Measurements from ENCODE around the gene RSKR.
"Not testable (repeated sequence)": the region's sequence is repeated elsewhere in the genome, so short reads cannot be mapped to it uniquely, and the experiment has no call there.

The RSKR gene, protein sequence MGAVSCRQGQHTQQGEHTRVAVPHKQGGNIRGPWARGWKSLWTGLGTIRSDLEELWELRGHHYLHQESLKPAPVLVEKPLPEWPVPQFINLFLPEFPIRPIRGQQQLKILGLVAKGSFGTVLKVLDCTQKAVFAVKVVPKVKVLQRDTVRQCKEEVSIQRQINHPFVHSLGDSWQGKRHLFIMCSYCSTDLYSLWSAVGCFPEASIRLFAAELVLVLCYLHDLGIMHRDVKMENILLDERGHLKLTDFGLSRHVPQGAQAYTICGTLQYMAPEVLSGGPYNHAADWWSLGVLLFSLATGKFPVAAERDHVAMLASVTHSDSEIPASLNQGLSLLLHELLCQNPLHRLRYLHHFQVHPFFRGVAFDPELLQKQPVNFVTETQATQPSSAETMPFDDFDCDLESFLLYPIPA

DNA sequence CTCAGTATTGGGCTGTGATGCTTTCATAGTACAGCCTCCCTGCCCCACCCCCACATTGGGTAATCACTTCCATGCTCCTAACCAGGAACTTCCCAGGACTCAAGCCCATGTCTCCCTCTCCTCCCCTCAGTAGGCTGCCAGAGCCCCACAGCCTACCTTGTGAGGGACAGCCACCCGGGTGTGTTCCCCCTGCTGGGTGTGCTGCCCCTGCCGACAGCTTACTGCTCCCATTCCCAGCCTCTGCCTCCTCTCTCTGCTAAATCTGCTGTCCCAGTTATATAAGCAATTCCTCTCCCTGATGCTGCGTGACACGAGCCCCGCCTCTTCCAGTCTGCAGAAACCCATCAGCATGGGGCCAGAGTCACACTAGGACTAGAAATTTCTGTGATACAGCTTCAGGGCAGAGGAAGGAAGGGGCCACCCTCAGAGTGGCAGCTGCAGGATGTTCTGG, at the start of gene RSKR:
RSKR (minus strand) TSS at position 255 of the 451 bp plus-strand sequence; CDS start at position 231, 24 bp downstream.
- no peak for DNase-seq

DNA sequence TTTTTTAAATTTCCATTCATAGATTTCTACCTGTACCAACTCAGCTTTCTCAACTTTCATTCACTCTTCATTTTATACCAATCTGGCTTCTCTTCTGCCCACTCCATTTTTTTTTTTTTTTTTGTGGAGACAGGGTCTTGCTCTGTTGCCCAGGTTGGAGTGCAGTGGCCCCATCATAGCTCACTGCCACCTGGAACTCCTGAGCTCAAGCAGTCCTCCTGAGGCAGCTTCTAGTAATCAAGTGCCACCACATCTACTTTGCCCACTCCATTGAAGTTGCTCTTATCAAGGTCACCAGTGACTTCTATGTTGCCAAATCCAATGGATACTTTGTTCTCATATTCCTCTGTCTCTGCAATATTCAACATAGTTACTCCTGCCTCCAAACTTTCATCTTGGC, 49.7 kb upstream of the RSKR start:
- DNase-seq: no peak

DNA sequence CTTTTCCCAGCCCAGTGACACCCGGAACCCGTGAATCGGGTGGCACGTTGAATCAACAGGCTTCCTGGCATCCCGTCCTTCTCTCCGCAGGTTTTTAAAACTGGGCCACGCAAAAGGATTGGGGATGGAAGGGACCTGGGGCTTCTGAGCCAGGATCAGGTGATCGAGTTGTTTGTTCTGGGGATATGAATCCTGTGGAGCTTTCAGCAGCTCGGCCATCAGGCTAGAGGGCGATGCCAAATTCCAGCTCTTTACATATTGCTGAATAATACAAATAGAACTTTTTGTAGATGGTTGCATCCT, 48.5 kb upstream of the RSKR start:
- DNase-seq: no peak

DNA sequence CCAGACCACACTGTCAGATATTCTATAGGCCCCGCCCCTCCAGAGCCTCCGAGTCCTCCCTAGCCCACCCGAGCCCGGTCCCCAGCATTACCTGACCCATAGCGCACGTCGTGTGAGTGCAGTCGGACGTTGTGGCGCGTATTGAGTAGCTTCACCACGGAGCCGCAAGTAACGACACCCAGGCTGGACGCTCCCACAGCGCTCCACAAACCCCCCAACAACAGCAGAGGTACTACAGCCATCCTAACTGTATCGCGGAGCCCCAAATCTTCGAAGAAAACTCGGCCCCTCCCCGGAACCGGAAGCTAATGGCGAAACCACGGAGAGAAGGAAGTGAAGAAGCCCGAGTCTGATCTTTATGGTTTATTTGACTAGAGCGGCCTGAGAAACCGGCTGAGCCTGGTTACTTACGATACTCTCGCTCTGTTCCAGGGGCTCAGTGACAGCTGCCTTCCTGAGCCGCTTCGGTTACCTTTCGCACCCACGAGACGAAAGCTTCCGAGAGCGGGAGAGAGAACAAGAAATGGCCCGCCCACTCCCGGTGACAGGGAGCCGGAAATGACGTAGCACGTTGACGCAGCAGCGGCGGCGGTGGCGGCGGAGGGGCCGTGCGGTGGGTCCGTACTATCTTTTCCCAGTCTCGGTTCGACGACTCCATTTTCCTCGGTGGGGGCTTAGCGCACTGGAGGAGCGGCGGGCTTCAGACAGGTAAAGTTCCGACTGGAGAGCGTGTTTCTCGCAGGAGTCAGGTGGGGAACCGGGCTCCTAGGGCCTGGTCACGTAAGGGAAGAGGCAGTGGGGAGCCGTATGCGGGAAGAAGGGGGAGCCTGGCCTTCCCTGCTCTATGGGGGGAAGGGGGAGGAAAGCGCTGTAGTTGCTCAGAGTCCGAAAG, 47.9 kb upstream of the RSKR start, which contains the start of the genes SDF2 and SUPT6H:
SDF2 (minus strand) TSS at position 272 of the 892 bp plus-strand sequence; CDS start at position 242, 30 bp downstream.
SUPT6H (plus strand) TSS at position 571 of the 892 bp plus-strand sequence. CDS start 11,197 bp downstream, outside the sequence.
- DNase-seq: peak; percentile 51

DNA sequence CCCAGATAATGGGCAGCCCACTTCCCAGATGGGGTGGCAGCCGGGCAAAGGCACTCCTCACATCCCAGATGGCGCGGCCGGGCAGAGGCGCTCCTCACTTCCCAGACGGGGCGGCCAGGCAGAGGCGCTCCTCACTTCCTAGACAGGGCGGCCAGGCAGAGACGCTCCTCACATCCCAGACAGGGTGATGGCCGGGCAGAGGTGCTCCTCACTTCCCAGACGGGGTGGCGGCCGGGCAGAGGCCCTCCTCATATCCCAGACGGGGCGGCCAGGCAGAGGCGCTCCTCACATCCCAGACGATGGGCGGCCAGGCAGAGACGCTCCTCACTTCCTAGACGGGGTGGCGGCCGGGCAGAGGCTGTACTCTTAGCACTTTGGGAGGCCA, 45.5 kb upstream of the RSKR start:
- not testable (repeated sequence) for DNase-seq

DNA sequence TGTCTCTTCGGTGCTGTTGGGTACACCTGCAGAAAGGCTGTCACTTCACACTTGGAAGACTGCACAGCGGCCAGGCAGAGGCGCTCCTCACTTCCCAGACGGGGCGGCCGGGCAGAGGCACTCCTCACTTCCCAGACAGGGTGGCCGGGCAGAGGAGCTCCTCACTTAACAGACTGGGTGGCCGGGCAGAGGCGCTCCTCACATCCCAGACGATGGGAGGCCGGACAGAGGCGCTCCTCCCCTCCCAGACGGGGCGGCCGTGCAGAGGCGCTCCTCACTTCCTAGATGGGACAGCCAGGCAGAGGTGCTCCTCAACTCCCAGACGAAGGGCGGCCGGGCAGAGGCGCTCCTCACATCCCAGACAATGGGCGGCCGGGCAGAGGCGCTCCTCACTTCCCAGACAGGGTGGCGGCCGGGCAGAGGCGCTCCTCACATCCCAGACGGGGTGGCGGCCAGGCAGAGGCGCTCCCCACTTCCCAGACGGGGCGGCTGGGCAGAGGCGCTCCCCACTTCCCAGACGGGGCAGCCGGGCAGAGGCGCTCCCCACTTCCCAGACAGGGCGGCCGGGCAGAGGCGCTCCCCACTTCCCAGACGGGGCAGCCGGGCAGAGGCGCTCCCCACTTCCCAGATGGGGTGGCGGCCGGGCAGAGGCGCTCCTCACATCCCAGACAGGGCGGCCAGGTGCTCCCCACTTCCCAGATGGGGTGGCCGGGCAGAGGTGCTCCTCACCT, 44.9 kb upstream of the RSKR start:
- DNase-seq: not testable (repeated sequence)

DNA sequence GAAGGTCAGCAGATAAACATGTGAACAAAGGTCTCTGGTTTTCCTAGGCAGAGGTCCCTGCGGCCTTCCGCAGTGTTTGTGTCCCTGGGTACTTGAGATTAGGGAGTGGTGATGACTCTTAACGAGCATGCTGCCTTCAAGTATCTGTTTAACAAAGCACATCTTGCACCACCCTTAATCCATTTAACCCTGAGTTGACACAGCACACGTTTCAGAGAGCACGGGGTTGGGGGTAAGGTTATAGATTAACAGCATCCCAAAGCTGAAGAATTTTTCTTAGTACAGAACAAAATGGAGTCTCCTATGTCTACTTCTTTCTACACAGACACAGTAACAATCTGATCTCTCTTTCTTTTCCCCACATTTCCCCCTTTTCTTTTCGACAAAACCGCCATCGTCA, 44.4 kb upstream of the RSKR start:
- DNase-seq: not testable (repeated sequence)

DNA sequence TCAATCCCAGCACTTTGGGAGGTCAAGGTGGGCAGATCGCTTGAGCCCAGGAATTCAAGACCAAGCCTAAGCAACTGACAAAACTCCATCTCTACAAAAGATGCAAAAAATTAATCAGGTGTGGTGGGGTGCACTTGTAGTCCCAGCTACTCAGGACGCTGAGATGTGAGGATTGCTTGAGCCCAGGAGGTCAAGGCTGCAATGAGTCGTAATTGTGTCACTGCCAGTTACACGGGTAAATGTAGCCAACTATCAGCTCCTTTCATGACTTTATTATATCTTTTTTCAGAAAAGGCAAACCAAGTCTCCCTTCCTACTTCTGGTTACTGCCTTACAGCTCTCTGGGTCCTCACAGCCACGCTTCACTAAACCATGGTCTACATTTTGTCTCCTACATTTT, 43.8 kb upstream of the RSKR start:
- no peak for DNase-seq

DNA sequence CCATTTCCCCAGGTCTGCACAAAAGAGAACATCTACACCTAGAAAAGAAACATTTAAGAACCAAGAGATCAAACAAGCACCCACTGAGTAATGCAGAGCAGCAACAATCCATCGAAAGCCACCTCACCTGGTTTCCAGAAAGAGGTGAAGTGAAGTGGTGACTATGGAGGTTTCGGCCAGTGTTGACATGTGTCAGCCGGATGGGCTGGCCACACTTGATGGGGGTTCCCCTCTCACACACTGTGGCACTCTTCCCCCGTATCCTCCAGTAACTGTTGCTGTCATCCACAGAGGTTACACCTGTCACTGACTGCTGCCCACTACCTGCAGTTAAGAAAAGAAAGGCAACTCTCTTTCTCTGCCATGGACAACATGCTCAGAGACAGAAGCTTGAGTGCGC, 41.2 kb upstream of the RSKR start:
- no peak for DNase-seq

DNA sequence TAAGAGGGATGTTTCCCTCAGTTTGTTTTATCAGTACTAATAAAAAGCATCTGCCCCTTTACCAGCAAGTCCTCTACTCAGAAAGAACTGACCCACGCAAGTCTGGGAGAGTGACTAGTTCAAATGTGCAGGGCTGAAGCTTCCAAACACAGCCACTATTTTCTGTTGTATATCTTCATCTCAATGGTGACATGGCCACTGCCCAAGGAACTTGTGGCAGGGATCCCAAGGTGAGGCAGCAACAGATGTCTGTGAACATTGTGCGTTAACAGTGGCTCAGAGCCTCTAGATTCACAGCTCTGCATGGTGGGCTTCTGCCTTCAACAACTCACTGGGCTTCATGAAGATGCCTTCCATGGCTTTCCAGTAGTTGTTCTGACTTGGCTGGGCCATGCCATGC, 34.7 kb upstream of the RSKR start:
- no peak for DNase-seq

DNA sequence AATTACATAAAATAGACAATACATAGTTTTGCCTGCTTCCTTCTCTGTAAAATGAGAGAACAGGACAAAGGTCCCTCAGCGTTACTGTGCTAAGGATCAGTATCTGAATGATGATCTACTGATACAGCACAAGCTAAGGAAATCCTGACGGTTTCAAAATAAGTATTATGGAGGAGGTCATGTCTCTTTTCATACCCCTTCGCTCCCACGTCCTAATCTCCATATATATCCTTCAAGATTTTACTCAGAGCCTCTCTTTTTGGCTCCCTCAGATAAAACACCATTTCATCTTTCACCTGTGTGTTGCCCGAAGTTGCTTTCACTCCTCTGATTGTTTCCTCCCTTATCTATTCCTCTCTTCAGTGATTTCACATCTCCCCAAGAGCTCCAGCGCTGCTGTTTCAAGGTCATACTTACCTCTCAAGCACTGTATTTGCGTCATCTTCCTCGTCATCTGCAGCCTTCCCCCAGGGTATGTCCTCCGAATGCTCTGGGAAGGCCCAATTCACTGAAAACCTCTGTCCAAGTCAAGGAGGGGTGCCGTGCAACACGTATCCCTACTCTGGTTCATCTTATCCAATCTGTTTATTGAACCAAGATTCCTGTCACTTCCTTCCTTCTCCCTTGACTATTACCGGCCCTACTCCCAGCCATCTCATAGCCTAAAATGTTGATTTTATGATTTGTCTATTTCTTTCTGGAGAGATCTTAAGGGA, 32.2 kb upstream of the RSKR start:
- no peak for DNase-seq

DNA sequence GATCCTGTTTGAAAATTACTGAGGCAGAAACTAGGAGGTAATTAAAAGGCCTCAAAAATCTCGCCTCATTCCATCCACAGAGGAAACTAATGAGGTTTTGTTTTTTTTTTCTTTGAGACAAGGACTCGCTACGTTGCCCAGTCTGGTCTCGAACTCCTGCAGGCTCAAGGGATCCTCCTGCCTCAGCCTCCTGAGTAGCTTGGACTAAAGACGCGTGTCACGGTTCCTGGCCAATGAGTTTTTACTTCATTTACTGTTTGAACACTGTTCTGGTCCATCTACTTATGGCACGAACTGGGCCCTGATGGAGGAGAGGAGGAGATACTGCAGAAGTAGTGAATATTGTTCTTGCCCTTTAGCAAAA, 31.6 kb upstream of the RSKR start:
- DNase-seq: no peak

DNA sequence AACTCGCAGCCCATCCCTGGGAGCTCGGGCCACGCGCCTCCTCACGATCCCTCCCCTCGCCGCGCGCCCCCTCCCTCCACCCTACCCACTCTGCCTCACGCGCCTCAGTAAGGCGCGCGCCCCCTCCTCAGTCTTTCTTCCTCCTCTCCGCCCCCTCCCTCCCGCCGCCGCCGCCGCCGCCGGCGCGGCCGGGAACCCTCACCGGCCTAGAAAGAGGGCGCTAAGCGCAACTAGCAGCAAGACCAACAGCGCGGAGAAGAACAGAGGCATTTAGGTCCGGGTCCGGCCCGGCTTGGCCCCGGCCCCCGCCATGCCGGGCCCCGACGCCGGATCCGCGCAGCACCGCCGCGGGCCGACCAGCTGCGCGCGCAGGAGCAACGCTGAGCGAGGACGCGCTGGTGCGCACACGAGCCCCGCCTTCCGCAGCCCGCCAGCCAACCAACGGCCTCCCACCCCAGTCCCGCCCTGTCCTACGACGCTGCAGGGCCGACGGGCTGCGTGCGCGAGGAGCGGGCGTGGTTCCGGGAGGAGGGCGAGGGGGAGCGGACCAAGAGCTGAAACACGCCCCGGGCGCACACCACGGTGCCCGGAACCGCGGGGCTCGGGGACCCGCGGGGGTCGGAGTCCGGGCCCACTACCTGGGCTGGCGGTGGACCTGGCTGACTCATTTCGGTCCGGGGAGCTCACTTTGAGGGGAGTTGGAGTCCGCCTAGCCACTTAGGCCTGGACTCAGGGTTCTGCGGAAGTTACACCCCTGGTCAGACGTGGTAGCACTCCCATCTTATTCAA, 31.0 kb upstream of the RSKR start, which contains the start of gene BLTP2:
BLTP2 (minus strand) TSS at position 372 of the 789 bp plus-strand sequence; CDS start at position 270, 102 bp downstream.
- peak; percentile 57 for DNase-seq

DNA sequence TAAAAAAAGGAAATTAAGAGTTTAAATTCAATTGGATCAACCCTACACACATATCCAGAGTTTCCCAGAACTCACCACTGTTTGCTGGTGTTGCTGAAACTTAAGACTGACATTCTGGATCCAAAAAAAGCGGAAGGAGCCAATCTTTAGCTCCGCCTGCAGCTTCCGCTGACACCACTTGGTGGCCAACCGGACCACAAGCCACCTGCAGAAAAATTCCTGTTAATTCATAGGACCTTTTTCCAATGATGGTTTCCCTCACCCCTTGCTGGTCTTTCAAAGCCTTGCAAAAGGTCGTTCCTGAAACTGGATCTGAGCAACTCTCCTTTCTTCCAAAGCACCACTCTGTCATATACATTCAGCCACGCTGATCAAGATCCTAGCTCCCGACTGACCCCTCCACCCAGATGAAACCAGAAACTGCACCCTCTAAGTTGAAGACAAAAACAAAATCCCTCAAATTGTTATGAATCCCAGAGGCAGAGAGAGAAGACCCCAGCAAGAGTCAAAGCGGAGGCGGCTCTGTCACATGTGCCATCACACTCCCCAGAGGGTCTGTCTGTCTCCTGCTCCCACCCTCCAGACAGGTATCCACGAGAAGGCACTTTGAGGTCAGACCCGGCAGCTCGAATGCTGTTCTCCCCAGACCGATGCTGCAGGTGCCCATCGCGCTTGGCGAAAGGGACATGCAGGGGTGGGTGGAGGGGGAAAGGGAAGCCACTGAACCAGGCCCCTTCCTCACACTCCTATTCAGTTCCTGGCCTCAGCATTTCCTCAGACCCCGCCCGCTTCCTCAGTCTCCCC, 30.2 kb upstream of the RSKR start:
- peak; percentile 10 for DNase-seq

DNA sequence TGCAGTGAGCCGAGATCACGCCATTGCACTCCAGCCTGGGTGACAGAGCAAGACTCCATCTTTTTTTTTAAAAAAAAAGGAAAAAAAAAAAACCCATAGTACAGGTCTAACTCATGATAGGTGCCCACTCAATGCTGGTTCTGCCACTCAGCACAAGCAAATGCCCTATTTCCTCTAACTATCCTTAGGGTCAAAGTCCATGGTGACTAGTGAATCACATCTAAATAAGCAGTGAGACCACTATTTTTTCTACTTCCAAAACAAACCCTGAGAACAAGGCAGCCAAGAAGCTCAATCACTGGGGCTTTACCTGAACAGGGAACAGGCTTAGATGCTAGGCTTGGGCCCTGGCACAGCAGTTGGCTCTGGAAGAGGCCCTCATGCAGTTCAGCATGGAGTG, 27.6 kb upstream of the RSKR start:
- DNase-seq: no peak

DNA sequence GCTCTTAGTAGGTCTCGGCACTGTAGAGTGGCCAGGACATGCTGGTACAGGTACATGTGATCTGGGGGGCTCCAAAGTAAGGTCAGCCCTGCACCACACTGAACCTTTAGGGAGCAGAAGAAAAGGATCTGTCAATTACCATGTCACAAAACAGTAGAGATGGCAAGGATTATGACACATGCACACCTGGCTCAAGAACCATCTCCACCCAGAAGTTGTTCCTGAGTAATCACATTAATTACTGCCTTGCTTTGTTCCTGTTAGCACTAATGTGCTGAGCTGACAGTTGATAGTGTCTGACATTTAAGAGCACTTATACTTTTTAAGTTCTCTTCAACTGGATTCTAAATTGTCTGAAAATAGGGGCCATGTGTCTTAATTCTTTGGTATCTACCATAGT, 21.5 kb upstream of the RSKR start:
- no peak for DNase-seq

DNA sequence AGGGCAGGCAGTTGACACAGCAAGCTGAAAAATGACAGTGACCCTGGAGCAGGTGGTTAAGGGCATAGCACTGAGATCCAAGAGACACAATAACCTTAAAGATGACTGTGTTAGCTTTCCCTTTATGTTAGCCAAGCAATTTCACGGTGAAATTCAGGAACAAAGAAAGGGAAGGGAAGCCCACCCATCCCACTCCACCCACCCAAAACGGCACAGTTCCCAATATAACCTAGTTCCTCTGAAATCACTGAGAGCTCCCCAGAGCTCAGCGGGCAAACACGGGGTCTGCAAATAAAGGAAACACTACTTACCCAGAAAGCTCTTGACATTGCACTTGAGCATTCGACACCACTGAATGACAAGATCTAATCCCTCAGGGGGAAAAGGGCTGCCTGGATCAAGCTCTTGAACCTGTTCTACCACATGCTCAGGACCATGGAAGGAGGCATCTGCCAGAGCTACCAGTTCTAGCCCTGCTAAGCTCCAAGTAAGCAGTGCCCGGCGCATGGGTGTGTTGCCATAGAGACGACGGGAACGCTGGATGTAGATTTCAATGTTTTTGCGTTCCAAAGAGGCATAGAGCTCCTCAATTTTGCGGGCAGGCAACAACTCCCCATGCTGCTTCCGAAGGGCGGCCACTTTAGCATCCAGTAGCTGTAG, 20.4 kb upstream of the RSKR start:
- no peak for DNase-seq

DNA sequence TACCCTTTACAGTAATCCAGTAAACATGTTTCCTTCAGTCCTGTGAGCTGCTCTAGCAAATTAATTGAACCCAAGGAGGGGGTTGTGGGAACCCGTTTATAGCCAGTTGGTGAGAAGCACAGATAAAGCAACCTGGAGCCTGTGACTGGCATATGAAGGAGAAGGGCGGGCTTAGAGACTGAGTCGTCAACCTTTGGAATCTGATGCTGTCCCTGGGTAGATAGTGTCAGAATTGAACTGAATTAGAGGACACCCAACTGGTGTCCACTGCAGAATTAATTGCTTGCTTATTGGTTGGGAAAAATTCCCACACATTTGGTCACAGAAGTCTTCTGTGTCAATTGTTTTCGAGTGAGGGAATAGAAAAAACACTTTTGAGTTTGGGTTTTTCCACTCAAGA, 12.8 kb upstream of the RSKR start:
- no peak for DNase-seq

DNA sequence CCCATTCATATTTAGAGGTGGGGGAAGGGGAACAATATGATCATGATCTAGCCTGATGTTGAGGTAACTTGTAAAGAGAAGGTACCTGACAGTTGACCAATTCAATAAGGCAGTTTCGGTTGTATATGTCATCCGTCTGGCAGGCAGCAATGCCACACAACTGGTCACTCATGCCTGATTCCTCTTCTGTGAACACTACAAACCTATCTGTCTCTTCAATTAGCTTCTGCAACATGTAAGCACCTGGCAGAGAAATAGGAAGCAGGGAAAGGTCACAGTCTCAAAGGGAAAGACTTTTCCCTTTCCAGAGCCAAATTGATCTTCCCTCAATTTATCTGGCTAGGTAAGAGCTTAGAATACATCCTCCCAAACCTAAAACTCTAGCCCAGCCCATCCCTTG, 10.2 kb upstream of the RSKR start:
- no peak for DNase-seq

DNA sequence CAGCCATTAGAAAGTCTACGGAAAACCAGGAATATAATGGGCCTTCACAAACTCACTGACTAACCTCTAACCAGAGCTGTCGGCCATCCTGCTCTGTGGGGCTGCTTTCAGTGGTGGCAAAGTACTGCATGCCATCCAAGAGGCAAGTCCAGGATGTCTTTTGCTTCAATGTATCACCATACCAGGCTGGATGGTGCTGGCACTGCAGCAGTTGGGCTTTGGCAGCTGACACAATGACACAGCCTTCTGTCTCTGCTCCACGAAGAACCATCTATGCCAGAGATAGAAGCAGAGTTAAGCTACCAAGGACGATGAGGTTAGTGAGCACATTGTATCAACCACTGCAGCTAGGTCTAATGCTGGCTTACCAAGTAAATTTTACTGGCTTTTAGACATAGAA, 9.7 kb upstream of the RSKR start:
- DNase-seq: no peak

Measured in GF-D8 (cell line).